ENCODE data around the gene MEF2D. TPM values are rescaled to one million over a fixed set of nuclear protein-coding genes. Genes with fewer than 3 reads are reported as not detected.

The MEF2D gene
- total RNA-seq, 1 donor from 2014 or later: 26.6 TPM

GRCh38 chr1:156505679-156506298, 5.2 kb upstream of the MEF2D start:
- TF ChIP-seq CTCF (IDR thresholded peaks at IDR 0.05; ENCODE audit: unreplicated experiment): no peak
- Mint-ChIP-seq H3K36me3 (ENCODE audit: insufficient read depth) (no peaks in the 10 kb centered on the region), H3K27me3 (peaks cover 14% of the 10 kb centered on the region), H3K4me3 (ENCODE audit: low read depth) (peak overlapping the region; percentile 73), H3K9me3 (ENCODE audit: low read depth) (no peaks in the 10 kb centered on the region), H3K4me1 (ENCODE audit: low read depth) (peaks cover 29% of the 10 kb centered on the region), H3K27ac (peak overlapping the region; percentile 73)
- no peak for DNase-seq (ENCODE audit: low spot score, unreplicated experiment)

- Mint-ChIP-seq H3K9me3 (ENCODE audit: low read depth) (no peaks in the 10 kb centered on the region), H3K27me3 (peaks cover 7% of the 10 kb centered on the region), H3K36me3 (ENCODE audit: insufficient read depth) (no peaks in the 10 kb centered on the region), H3K4me3 (ENCODE audit: low read depth) (peak overlapping the region; percentile 73), H3K4me1 (ENCODE audit: low read depth) (peaks cover 29% of the 10 kb centered on the region), H3K27ac (peak overlapping the region; percentile 99)
- peak; percentile 84 for DNase-seq (ENCODE audit: low spot score, unreplicated experiment)
- no peak for TF ChIP-seq CTCF (IDR thresholded peaks at IDR 0.05; ENCODE audit: unreplicated experiment)
These were observed 4.5 kb upstream of the MEF2D start for GRCh38 chr1:156504821-156505678.

- Mint-ChIP-seq H3K9me3 (ENCODE audit: low read depth) (no peaks in the 10 kb centered on the region), H3K27ac (peak overlapping the region; percentile 99), H3K4me3 (ENCODE audit: low read depth) (peak overlapping the region; percentile 73), H3K4me1 (ENCODE audit: low read depth) (peaks cover 29% of the 10 kb centered on the region), H3K36me3 (ENCODE audit: insufficient read depth) (no peaks in the 10 kb centered on the region), H3K27me3 (peaks cover 3% of the 10 kb centered on the region)
- DNase-seq (ENCODE audit: low spot score, unreplicated experiment): no peak
- no peak for TF ChIP-seq CTCF (IDR thresholded peaks at IDR 0.05; ENCODE audit: unreplicated experiment)
These were observed 3.9 kb upstream of the MEF2D start for GRCh38 chr1:156504438-156504813.

GRCh38 chr1:156503698-156504437, 3.3 kb upstream of the MEF2D start:
- no peaks in the 10 kb centered on the region for H3K9me3 Mint-ChIP-seq (ENCODE audit: low read depth)
- H3K4me1 Mint-ChIP-seq (ENCODE audit: low read depth): peaks cover 33% of the 10 kb centered on the region
- H3K36me3 Mint-ChIP-seq (ENCODE audit: insufficient read depth): no peaks in the 10 kb centered on the region
- no peaks in the 10 kb centered on the region for H3K27me3 Mint-ChIP-seq
- H3K4me3 Mint-ChIP-seq (ENCODE audit: low read depth): no peak overlapping the region
- no peak for DNase-seq (ENCODE audit: low spot score, unreplicated experiment)
- H3K27ac Mint-ChIP-seq: peak overlapping the region; percentile 99
- TF ChIP-seq CTCF (IDR thresholded peaks at IDR 0.05; ENCODE audit: unreplicated experiment): no peak

All from progenitor cell of endocrine pancreas (in vitro differentiated cells).